Transverse colon (tissue), 4 donors: ENCODE measurements around the gene PHF21A. TPM values are rescaled to one million over a fixed set of nuclear protein-coding genes. Genes with fewer than 3 reads are reported as not detected.
A peak's percentile ranks its signal among the peaks of the same experiment; 100 is the strongest.

Source experiments
- DNase-seq: peaks from one replicate; pipeline ENCODE4 v3.0.0-alpha.2; 2019
- H3K27ac ChIP-seq, 4 donors: fragments of 200-600 bp; sonication (generic); 2 replicates each; pipeline ENCODE4 v1.5.1; 2016 to 2018; ENCODE audit warnings: inconsistent platforms in 4 of 4
- H3K27me3 ChIP-seq: fragments of 200-600 bp; sonication (generic); 2 replicates; pipeline ENCODE4 v1.5.1; 2017; ENCODE audit warnings: inconsistent platforms
- H3K36me3 ChIP-seq, 4 donors: fragments of 200-600 bp; sonication (generic); 2 replicates each; pipeline ENCODE4 v1.5.1; 2017 to 2019; ENCODE audit warnings: inconsistent platforms in 4 of 4
- H3K4me1 ChIP-seq, 4 donors: fragments of 200-600 bp; sonication (generic); 2 replicates each; pipeline ENCODE4 v1.5.1; 2017 to 2020; ENCODE audit warnings: inconsistent platforms in 4 of 4
- H3K4me3 ChIP-seq, 4 donors: fragments of 200-600 bp; sonication (generic); 1 replicate in 1 of 4; 2 replicates in 3 of 4; pipeline versions ENCODE4 v1.5.1 to v1.6.1; 2017 to 2019; ENCODE audit warnings: inconsistent platforms in 4 of 4
- H3K9me3 ChIP-seq, 2 donors: fragments of 200-600 bp; sonication (generic); 2 replicates each; pipeline ENCODE4 v1.5.1; 2017 to 2019; ENCODE audit warnings: inconsistent platforms in 2 of 2
- CTCF ChIP-seq, 5 experiments: fragments of 200-600 bp in 3 of 5; fragments of 450-650 bp in 2 of 5; sonication (generic) in 3 of 5; IDR thresholded peaks; 1 replicate in 2 of 5; 2 replicates in 3 of 5; pipeline ENCODE4 v1.5.1; 2016 to 2017; ENCODE audit warnings: antibody characterized with exemption in 5 of 5, inconsistent platforms in 3 of 5, mild to moderate bottlenecking in 2 of 5, moderate library complexity in 1 of 5
- EP300 ChIP-seq: sonication (generic); formaldehyde crosslinking; IDR thresholded peaks from one replicate; pipeline ENCODE4 v1.6.1; 2017; ENCODE audit warnings: antibody characterized with exemption, low read depth
- POLR2A ChIP-seq: fragments of 450-650 bp; IDR thresholded peaks from one replicate; pipeline ENCODE4 v1.6.1; 2016; ENCODE audit warnings: antibody characterized with exemption, mild to moderate bottlenecking, moderate library complexity
- POLR2AphosphoS5 ChIP-seq, 3 donors: sonication (generic); formaldehyde crosslinking; IDR thresholded peaks; one replicate each; pipeline ENCODE4 v1.6.1; 2016; ENCODE audit warnings: antibody characterized with exemption in 3 of 3
- WGBS, 2 donors: methylation state at CpG; one replicate each; pipeline ENCODE4 v1.1.5; 2018; ENCODE audit warnings: low coverage in 1 of 2; 5-methylcytosine and 5-hydroxymethylcytosine counted together
- in situ Hi-C, 4 donors: fragments of 200-750 bp; cut with MboI; loops; one replicate each; pipeline versions ENCODE4 v1.15.0 to v1.15.1; 2017; ENCODE audit warnings: low sequenced_read_pairs in 3 of 4, low pct_ligation_motif_present in 1 of 4, low pct_unique_long_range_greater_than_20kb in 1 of 4
- intact Hi-C: fragments of 100-400 bp; cut with DNase I; formaldehyde crosslinking; loops from one replicate; pipeline ENCODE4 v1.15.1; 2023; ENCODE audit warnings: low total_unique reads
- total RNA-seq, 4 donors: library from RNA; depleted of rRNA; stranded (reverse); fragments of >200 nt; gene quantifications; one replicate each; pipeline ENCODE4 v1.1.0, GENCODE V29; 2016

The PHF21A gene
- total RNA-seq, 4 donors from 2014 or later = 18.6 to 57.2 (median 40.2) TPM

GRCh38 chr11:46105134-46105628 is 16.1 kb downstream of the PHF21A start:
- 61% methylated on average over 3 to 6 of the region's 6 CpGs for WGBS, 2 donors
- intact Hi-C loops (no loop called here), in situ Hi-C loops (no loop called here)
- H3K27me3 ChIP-seq = no peaks in the 10 kb centered on the region
- H3K4me1 ChIP-seq = peaks cover under 1 to 34% (median 8%) of the 10 kb centered on the region in 4 donors
- no peak for DNase-seq
- no peak for TF ChIP-seq POLR2AphosphoS5 (IDR thresholded peaks at IDR 0.05)
- no peak for TF ChIP-seq POLR2A
- TF ChIP-seq CTCF (IDR thresholded peaks at IDR 0.05) = no peak
- TF ChIP-seq EP300 = no peak
- no peaks in the 10 kb centered on the region for H3K36me3 ChIP-seq
- H3K9me3 ChIP-seq = no peaks in the 10 kb centered on the region
- no peak overlapping the region for H3K4me3 ChIP-seq
- H3K27ac ChIP-seq = no peak overlapping the region

- in situ Hi-C loops = no loop called here
Observed at GRCh38 chr11:46102843-46103242, 18.4 kb downstream of the PHF21A start.

GRCh38 chr11:46100670-46101069 is 20.6 kb downstream of the PHF21A start:
- Histone ChIP-seq H3K36me3 (no peaks in the 10 kb centered on the region), H3K4me1 (peaks cover 4 to 42% (median 14%) of the 10 kb centered on the region in 4 donors), H3K4me3 (no peak overlapping the region), H3K27ac (no peak overlapping the region), H3K27me3 (no peaks in the 10 kb centered on the region), H3K9me3 (no peaks in the 10 kb centered on the region)
- in situ Hi-C loops = no loop called here
- 72 to 73% methylated on average over 3 of the region's 3 CpGs for WGBS, 2 donors
- intact Hi-C loops = no loop called here
- DNase-seq = no peak
- TF ChIP-seq POLR2A = no peak
- TF ChIP-seq POLR2AphosphoS5 (IDR thresholded peaks at IDR 0.05) = no peak

More at GRCh38 chr11:46102843-46103242, 18.4 kb downstream of the PHF21A start:
- H3K36me3 ChIP-seq = no peaks in the 10 kb centered on the region
- intact Hi-C loops = no loop called here
- no peak for TF ChIP-seq POLR2A
- TF ChIP-seq POLR2AphosphoS5 (IDR thresholded peaks at IDR 0.05) = no peak
- TF ChIP-seq CTCF (IDR thresholded peaks at IDR 0.05) = no peak
- TF ChIP-seq EP300 = no peak
- no peaks in the 10 kb centered on the region for H3K9me3 ChIP-seq
- no peaks in the 10 kb centered on the region for H3K27me3 ChIP-seq
- DNase-seq = no peak
- H3K27ac ChIP-seq = no peak overlapping the region
- H3K4me1 ChIP-seq = peaks cover 9 to 57% (median 16%) of the 10 kb centered on the region in 4 donors
- H3K4me3 ChIP-seq = no peak overlapping the region
- WGBS, 2 donors = 85 to 88% methylated on average over 5 to 6 of the region's 6 CpGs

GRCh38 chr11:46099963-46100316 is 21.3 kb downstream of the PHF21A start:
- in situ Hi-C loops = no loop called here
- DNase-seq = no peak
- intact Hi-C loops = no loop called here

More at GRCh38 chr11:46099963-46100316, 21.3 kb downstream of the PHF21A start:
- WGBS, 2 donors = 15 to 35% methylated on average over 1 of the region's 1 CpG
- TF ChIP-seq CTCF (IDR thresholded peaks at IDR 0.05) = no peak
- TF ChIP-seq POLR2AphosphoS5 (IDR thresholded peaks at IDR 0.05) = no peak
- TF ChIP-seq POLR2A = no peak
- no peak for TF ChIP-seq EP300
- peaks cover 4 to 38% (median 14%) of the 10 kb centered on the region in 4 donors for H3K4me1 ChIP-seq
- peak overlapping the region in 3 of 4 donors; percentile 34 to 39 (median 37) for H3K27ac ChIP-seq
- H3K4me3 ChIP-seq = peak overlapping the region in 1 of 4 donors; percentile 9
- no peaks in the 10 kb centered on the region for H3K27me3 ChIP-seq
- no peaks in the 10 kb centered on the region for H3K36me3 ChIP-seq
- no peaks in the 10 kb centered on the region for H3K9me3 ChIP-seq
